GM12873 (cell line): ENCODE measurements around the gene CACNA1S.

Source experiments
- TF ChIP-seq, protein P1 (sequence below): IDR thresholded peaks from 2 replicates; pipeline ENCODE4 v1.5.1; 2012; ENCODE audit warnings: low read depth, mild to moderate bottlenecking, moderate library complexity, low read length, control low read depth; ENCODE audit not compliant: insufficient read depth; ENCODE audit errors: missing control alignments

CACNA1S gene

GRCh38 chr1:201138311-201138840, 26.1 kb upstream of the CACNA1S start:
- TF ChIP-seq, protein P1, sequence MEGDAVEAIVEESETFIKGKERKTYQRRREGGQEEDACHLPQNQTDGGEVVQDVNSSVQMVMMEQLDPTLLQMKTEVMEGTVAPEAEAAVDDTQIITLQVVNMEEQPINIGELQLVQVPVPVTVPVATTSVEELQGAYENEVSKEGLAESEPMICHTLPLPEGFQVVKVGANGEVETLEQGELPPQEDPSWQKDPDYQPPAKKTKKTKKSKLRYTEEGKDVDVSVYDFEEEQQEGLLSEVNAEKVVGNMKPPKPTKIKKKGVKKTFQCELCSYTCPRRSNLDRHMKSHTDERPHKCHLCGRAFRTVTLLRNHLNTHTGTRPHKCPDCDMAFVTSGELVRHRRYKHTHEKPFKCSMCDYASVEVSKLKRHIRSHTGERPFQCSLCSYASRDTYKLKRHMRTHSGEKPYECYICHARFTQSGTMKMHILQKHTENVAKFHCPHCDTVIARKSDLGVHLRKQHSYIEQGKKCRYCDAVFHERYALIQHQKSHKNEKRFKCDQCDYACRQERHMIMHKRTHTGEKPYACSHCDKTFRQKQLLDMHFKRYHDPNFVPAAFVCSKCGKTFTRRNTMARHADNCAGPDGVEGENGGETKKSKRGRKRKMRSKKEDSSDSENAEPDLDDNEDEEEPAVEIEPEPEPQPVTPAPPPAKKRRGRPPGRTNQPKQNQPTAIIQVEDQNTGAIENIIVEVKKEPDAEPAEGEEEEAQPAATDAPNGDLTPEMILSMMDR: no peak

DNA sequence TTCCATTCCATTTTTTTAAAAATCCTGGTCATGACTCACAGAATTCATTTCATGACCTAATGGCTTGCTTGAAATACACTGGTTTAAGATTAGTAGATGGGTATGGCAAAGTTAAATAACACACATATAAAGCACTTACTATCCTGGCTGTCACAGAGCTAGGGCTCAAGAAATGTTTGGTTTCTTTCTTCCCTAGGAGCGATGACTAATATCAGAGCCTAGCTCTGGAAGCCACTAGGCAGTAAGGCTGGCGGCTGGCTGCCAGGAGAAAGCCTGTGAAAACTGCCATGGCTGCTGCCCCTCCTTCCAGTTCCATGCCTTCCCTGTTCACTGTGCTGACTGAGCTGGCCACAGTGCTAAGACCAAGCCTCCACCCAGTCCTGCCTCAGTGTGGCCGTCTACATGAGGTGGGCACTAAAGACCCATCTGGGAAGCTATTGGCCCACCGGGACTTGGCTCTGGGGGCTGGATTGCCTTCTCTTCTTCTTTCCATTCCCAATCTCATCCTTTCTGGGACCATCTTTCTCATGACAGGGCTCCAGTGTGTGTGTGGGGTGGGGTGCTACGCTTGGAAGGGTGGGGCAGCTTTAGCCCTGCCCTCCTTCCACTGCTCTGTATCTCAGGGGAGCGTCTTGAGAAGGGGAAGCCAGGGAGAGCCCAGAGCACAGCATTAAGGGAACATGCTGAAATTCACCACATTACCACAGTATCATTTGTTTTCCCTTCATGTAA, 25.5 kb upstream of the CACNA1S start:
- TF ChIP-seq, protein P1: no peak

DNA sequence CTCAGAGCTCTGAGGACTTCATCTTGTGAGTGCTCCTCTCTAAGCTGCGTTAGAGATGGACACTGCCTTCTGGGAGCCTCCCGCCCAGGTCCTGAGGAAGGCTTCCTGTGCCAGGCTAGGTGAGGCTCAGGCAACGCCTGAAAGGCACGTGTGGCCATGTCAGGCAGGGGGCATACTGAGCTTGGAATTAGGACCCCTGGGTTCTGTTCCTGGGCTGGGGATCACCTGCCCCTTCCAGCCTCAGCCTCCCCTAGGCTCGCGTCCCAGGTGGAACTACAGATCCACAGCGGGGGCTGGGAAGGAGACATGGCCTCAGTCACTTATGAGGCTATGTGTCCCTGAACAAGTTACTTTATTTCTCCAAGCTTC, 24.8 kb upstream of the CACNA1S start:
- TF ChIP-seq, protein P1: no peak

DNA sequence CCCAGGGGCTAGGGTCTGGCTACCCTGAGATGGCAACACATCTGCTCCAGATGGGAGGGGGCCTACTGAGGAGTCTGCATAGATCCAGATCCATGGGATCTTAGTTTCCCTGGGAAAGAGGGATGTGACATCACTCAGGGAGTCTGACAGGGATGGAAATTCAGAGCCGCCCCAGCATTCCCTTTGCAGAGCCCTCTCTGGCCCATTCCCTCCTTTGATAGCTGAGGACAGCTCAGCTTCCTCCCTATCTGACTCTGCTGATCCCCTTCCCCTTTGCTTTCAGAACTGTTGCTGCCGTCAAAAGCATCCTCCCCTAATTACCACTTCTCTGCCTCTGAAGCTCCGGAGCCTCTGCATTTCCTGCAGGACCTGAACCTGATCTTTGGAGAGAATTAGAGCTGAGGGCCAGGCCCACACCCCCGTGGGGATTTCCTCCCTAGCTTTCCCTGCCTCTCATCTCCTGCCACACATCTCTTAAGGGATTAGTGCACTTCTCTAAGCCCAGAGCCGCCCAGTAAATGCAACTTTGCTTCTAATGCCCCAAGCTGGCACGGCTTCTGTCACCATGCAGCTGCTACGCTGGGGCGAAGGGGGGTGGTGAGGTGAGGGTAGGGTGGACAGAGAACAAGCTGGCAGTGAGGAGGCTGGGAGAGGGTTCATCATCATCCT, 24.3 kb upstream of the CACNA1S start:
- TF ChIP-seq, protein P1: no peak

GRCh38 chr1:201134405-201134804, 22.2 kb upstream of the CACNA1S start:
- TF ChIP-seq, protein P1: no peak

DNA sequence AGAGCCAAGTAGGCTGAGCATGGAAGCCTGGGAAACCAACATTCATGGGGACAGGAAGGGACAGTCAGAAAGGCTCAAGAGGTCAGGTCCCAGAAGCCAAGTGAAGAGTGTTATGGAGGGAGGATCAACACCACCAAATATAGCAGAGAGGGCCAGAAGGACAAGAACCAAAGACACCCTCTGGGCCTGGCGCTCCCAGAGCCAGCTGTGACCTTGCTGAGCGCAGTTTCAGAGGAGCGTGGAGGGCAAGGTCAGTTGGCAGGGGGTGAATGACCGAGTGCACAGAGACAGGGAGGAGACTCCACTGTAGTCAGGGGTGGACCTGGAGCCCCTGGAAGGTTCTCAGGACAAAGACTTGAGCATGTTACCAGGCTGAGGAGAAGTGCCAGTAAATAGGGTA, 19.2 kb upstream of the CACNA1S start:
- TF ChIP-seq, protein P1: no peak

DNA sequence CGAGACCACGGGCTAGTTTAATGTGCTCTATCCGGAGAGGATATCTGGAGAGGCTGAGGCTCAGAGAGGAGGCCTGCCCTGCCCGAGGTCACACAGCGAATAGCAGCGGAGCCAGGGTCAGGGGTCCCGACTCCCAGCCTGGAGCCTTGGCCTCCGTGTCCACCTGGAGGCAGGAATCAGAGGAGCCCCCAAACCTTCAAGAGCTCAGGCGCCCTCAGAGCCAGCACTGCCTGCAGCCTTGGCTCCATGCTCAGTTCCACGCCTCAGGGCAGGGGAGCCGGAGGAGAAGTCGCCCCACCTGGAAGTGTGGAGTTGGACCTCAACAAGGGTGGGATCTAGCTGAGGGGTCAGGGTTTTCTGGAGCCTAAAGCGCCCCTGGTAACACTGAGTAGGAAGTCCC, 16.7 kb upstream of the CACNA1S start:
- TF ChIP-seq, protein P1: no peak
